GM19372 (cell line): Measurements from ENCODE around the gene DUSP7.

Experiments used
- ATAC-seq: cut with Tn5 transposase; IDR thresholded peaks from one replicate; pipeline ENCODE4 v1.9.1; 2021; ENCODE audit warnings: mild to moderate bottlenecking, low read depth, moderate library complexity; ENCODE audit not compliant: unreplicated experiment

The DUSP7 gene, protein sequence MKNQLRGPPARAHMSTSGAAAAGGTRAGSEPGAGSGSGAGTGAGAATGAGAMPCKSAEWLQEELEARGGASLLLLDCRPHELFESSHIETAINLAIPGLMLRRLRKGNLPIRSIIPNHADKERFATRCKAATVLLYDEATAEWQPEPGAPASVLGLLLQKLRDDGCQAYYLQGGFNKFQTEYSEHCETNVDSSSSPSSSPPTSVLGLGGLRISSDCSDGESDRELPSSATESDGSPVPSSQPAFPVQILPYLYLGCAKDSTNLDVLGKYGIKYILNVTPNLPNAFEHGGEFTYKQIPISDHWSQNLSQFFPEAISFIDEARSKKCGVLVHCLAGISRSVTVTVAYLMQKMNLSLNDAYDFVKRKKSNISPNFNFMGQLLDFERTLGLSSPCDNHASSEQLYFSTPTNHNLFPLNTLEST

DNA sequence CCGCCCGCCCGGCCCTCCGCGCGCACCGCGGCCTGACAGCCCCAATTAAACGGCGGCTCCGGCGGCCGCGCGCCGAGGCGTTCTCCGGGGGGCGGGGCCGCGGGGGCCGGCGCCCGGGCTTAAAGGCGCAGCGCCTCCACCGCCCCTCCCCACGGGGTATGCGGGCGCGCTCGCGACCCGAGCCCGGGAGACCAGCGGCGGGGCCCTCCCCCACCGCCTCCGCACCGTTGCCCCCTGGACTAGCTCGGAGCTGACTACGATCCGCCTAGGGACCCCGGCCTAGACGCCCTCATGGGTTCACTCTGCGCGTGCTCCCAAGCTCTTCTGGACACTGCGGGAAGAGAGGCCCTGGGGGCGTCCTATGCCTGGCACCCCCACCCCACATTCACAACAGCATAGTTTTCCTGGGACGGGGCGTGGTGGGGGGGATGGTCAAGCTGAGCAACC lies at the start of gene DUSP7:
Gene DUSP7 (minus strand): TSS at position 51 of the 447 bp plus-strand sequence. CDS start 205 bp downstream, outside the sequence.
- peak; percentile 34 for ATAC-seq

DNA sequence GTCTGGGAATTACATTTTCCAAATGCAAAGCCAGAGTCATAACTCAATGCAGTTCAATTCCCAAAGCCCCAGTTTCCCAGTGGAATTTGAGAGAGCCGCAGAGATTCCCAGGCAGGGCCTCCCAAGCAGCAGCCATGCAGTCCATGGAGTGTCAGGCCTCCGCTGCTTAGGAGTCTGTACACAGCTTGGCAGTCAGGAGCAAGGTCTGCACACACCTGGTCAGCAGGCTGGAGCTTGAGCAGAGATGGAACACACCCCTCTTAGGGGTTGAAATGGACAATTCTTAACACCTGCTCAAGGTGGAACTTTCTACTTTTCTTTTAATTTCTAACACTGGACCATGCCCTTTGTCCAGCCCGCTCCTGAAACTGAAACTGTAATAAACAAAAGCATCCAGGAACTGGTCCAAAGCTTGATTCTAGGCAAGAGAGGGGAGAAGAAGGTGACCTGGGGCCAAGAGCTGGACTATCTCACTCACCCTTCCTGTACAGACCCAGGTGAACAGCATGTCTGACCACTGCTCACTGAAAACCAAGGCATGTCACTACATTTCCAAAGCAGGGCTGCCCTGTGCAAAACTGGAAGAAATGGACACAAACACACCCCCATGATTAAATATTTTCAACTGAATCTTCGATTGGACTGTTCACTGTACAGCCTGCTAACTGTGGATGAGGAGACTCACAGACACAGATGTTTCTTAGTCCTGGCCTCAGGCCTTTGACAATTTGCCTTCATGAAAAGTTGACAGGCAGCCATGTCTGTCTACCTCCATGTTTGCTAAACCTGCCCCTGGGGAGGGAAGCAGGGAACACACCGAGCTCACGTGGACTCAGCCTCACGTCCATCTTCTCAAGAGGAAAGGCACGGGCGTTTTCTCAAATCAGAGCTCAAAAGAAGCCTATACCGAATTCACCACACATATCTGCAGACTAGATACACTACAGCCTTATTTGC lies 48.6 kb upstream of the DUSP7 start:
- no peak for ATAC-seq

DNA sequence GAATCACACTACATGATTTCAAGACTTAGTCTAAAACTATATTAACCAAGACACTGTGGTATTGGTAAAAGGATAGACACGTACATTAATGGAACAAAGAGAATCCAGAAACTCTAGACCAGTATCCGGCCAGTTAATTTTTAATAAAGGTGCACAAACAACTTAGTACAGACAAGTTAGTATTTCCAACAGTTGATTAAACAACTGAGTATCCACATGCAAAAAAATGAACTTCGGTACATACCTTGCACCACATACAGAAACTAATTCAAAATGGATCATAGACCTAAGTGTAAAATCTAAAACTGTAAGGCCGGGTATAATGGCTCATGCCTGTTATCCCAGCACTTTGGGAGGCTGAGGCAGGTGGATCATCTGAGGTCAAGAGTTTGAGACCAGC lies 46.6 kb upstream of the DUSP7 start:
- no peak for ATAC-seq

DNA sequence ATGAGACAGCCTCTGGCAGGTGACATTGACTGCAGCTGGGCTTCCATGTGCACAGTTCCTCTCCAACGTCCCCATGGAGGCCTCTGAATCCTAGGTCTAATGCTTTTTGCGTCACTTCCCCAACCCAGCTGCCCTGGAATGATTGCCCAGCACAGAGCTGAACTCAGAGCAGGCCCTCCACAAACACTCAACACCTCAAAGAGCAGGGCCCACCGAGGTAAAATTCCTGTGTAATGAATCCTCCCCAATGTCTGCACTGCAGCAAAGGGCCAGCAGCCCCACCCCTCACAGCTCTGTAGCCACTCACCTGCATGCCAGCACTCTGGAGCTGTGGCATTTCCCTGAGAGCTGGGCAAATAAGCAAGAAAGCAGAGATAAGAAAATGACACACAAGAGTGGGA lies 42.6 kb upstream of the DUSP7 start:
- ATAC-seq = no peak

DNA sequence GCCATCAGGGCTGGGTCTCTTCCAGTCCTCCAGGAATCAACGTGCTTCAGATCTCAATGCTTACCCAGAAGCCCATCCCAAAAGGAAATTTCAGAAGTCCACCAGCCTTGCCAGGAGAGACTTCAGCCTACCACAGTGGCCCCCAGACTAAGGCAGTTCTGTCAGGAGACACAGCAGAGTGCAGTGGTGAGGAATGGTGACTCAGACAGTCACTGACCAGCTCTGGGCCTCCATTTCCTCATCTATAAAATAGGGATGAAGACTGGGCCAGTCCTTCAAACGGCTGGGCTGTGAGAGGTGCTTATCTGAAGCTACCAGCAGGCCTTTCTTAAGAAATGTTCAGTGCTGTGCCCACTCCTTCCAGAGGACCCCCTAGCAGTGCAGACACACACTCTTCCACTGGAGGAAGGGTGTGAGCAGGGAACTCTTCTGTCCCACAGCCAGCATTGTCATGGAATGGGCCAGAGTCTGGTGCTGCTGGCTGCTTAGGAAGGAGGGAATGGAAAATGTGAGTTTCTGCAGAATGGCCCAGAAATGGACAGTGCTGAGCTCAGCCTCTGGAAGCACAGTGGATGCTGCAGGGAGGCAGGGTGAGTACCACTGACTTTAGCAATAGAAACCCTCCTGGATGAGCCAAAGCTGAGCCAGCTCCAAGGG lies 41.6 kb upstream of the DUSP7 start:
- no peak for ATAC-seq

DNA sequence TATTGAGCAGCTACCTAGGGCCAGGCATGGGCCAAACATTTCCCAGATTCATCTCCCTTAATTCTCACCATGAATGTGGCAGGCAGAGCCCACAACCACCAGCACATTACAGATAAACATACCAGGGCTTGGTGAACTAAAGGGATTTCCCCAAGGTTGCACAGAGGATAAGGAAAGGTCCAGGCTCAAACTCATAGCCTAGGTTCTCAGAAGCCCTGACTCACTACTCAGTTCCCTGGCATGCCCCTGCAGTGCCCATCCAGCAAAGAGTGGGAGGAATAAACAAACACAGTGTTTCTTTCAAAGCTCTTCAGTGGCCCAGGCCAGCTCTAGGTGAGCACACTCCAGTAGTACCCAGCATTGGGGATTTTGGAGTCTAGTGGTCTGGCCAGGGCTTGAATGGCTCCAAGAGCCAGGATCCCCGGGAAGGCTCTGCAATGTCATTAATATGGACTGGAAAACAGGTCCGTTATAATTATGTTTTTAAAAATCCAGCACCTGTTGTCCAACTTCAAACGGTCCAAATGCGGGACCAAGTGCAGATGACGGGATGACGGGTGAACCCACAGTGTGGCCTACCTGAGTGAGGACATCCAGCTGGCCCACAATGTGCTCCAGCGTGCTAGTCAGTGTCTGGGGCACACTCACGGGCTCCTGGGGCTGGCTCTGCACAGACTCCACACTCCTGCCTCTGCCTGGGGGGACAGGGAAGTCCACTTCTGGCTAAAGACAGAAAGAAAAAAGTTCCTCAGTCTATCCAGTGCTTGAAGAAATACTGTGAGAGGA lies 39.8 kb upstream of the DUSP7 start:
- no peak for ATAC-seq

DNA sequence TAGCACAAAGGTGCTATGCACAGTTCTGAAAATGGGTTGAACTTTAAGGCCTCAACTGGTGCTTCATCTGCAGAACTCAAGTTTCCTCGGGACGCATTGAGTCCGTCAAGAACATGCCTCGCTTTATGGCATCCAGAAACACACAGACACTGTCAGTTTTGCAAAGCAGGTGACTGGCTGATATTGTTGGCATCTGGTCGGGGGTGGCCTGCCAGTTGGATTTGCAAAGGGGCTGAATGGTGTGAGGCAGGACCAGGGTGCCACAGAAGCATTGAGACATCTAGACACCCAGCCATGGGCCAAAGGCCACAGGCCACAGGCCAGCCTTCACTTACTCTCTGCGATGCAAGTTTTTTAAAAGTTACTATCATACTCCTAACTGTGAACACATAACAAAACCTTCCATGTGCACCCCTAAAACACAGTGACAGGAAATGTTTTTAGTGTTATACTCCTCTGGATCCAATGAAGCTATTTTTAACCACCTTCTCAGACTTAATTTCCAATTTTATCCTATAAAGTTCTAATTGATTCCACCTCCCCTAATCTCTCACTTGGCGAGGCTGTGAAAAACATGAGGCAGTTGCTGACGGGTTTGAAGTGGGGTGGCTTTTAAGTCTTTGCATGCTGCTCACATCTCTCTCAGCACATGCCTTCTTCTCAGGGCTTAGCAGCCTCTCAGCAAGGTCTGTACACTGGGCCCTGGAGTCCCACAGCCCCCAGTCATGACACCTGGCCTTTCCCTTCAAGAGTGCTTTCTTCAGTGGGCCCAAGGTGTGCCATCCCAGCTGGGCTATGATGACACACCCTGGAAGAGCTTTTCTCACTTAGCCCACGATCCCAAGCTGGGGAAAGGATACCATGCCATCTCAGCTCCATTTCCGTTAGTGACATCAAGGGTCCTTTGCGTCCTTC lies 38.5 kb upstream of the DUSP7 start:
- no peak for ATAC-seq

DNA sequence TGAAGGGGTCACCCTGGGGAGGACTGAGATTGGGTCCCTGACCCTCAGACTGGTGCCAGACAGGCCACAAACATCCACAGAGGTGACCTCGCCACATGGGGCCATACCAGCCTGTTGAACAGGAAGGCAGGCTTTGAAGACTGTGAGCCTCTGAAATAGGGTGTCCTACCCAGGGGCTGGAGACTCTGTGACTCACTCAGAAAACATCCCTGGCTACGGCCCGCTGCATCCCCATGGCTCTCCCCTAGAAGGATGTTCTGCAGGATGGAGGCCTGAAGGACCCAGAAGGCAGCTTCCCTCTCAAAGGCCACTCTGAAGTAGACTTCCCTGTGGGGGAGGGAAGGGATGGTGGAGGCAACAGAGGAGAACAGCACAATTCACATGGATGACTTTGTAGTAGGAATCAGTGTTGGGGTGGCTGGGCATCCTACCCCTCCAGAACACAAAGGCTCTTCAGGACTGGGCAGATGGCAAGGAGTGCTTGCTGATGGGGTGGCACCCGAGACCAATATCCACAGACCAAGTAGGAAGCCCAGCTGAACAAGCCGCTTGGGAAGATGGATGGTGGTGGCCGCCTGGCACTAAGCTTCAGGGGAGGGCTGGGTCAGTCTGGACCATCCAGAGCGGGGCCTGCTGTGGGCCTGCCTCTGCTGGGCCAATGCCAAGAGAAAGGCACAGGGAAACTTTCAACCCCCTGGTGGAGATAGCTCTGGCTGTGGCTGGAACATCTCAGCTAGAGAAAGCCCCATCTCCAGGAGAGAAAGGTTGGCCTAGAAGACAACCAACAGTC lies 37.6 kb upstream of the DUSP7 start:
- no peak for ATAC-seq

DNA sequence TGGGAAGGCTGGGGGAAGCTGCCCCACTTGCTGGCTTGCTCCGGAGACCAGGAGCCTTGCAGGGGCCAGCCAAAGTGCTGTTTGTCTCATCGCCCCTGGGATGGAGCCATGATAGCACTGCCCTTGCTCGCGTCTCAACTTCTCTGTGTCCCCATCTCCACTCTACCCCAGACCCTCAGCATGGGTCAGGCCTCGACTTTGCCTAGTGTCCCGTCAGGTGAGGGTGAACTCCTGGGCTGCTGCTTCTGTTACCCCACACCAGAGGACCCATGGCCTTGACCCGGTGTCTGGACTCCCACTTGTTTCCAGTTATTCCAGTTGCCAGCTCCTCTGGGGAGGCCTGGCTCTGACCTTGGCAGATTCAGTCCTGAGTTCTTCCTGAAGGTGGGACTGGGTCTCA lies 36.5 kb upstream of the DUSP7 start:
- no peak for ATAC-seq

DNA sequence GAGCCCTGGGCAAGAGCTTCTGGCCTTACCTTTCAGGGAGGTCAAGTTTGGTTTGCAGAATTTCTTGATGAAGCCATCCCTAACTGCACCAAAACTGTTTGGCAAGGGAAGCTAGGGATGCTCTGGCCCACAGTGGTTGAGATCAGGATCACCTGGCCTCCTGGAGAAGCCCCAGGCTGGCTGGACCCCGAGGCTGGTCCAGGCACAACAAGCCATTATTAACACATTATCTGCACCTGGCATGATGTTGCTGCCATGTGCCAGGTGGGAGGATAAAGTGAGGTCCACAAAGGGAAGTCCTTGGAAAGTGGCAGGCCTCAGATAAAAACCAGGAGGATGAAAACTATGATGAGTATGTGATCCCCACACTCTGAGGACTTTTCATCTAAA lies 35.9 kb upstream of the DUSP7 start:
- no peak for ATAC-seq

DNA sequence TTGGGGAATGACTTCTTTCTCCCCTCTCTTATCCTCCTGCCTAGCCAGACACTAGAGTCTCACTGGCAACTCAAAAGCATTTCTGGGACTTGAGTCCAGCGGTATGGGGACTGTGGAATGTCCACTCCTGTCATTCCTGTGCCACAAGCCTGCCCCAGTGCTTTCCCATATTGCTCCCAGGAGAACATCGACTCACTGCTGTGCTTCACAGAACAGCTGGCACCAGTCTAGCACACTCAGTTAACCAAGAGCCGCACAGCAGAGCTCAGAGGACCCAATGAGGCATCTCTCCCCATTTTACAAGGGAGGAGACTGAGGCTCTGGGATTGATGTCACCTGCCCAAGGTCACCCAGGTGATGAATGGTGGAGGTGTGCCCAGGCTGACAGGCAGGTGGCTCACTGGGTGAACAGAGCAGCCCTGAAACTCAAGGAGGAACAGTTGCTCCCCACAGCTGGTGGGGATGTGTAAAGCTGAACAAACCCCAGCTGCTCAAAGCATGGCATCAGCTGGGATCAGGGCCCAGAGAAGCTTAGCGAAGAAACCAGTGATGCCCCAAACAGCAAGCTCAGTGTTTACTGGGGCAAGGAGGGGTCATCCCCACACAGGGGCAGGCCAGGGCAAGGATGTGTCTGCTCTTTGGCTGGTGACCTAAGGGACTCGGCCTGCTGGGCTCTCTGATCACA lies 35.4 kb upstream of the DUSP7 start:
- no peak for ATAC-seq

DNA sequence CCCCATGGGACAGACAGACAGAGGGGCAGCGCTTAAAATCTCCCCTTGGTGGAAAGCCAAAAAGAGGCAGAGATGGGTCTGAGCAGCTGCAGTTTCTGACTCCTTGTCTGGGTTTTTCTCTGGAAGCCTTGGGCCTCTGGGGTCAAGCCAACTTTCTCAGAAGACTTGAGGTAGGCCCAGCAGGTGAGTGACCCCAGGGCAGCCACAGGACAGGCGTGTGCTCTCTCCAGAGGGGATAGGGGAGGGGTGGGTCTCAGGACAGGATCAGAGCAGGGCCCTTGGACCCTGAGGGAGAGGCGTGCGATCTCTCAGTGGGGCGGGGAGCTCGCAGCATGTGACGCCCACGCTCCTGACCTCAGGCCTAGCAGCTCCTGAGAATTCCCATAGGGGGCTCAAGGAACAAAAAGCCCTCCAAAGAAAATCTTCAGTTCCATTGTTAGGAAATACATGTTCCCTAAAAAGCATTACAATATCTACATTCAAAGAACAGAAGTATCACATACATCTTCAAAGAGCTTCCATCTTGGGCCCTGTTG lies 34.6 kb upstream of the DUSP7 start:
- ATAC-seq = no peak

DNA sequence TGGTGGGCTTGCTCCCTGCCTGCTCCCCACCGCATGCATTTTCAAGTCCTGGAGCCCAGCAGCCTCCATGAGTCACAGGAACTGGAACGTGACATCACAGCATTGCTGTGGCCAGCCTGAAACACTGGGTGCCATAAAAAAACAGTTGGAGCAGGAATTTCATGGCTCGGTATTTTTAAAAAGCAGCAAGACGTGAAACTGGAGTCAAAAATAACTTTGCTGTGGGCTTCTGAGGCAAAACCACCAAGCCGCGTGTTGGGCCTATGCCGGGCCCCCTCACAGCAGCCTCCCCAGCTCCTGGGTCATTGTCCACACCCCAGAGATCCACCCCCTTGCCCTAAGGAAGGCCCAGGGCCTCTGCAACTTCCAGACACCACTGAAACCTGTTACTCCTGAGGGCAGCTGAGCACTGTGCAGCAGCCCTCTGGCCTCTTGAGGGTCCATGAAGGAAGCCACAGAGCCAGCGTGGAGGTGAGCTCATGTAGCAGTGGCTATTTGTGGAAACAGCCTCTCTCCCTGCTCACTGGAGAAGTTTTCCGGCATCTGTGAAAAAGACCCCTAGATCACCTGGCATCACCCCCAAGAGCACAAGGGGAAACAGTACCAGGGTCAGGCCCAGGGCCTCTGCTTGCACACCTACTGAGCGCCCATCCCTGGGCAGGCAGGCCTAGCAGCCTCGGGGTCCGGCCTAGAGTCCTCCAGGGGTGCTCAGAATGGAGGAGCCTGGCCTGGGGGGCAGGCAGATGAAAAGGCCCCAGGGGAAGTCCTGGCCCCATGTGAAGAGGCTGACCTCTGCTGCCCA lies 34.0 kb upstream of the DUSP7 start:
- no peak for ATAC-seq

DNA sequence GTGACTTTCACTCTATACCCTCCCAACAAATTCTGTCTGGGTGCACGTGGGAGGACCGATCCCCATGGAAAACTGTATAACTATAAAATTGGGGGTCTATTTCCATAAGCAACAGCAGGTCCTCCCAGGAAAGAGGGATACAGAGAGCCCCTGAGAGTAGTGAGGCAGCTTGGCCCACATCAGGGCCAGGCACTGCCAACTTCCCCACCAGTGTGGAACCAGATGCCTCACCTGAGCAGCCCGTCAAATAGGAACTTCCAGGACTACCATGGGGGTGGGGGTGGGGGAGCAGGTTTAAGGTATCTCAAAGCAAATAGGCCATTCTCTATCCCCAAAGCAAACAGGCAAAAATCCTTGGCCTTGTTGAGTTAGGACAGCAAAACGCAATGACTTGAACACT lies 33.3 kb upstream of the DUSP7 start:
- ATAC-seq = no peak

DNA sequence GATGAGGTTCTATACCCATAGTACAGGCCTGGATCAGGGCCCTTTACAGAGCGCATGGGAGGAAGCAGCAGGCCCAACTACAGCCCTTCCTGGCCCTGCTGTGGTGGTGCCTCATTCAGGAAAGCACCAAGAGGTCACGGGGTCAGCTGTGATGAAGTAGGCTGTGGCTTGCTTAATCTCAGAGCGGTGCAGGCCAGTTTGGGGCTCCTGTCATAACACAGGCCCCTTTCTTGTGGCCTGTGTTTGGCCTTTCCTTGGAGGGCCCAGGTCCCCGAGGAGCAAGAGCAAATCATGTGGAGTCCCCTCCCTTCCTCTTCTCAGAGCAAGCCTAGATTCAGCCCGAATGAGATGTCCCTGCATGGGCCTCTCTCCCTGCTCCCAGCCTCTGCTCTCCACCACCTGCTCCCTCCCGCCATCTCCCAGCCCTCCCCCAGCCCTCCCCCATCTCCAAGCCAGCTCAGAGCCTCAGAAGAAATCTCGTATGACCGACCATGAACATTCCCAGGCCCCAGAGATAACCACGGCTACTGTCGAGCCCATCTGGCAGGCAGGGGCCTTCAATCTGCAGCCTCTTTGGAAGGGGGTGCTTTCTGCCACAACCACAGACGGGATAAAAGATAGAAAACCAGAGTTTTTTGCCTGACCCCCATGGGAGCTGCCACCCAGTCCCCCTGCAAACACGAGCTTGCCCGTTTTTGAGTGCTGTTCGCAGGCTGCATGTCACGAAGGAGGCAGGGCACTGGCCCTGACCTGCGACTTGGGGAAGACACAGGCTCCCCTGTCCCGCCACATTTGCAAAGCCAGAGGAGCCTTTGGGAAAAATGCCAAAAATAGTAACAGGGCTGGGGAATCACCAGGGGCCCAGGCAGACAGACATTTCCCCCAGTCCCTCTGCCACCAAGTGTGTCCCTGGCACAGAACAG lies 32.3 kb upstream of the DUSP7 start:
- ATAC-seq = no peak

DNA sequence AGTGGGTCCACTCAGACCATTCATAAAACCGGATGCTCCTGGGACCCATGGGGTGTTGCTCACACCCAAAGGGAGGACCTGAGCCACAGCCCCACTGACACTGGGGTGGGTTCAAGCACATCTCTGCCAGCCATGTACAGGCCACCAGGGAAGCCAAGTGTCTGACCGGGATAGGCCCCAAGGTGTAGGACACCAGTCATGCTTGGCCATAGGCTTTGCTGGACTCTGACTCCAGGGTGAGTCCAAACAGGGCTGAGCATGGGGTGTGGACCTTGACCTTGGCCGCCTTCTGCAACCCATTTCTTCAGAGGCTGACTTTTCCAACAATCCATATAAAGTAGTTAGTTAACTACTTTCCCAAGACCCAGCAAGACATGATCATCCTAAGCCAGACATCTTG lies 31.4 kb upstream of the DUSP7 start:
- no peak for ATAC-seq
